NCI-H345 (cell line): ENCODE results near the gene SPATA32.
A peak's percentile ranks its signal among the peaks of the same experiment; 100 is the strongest.
"Not testable (repeated sequence)": the region's sequence is repeated elsewhere in the genome, so short reads cannot be mapped to it uniquely, and the experiment has no call there.

ENCODE experiments used
- DNase-seq: peaks from one replicate; lab custom pipeline; 2025; lab: John Stamatoyannopoulos, UW

The SPATA32 gene

DNA sequence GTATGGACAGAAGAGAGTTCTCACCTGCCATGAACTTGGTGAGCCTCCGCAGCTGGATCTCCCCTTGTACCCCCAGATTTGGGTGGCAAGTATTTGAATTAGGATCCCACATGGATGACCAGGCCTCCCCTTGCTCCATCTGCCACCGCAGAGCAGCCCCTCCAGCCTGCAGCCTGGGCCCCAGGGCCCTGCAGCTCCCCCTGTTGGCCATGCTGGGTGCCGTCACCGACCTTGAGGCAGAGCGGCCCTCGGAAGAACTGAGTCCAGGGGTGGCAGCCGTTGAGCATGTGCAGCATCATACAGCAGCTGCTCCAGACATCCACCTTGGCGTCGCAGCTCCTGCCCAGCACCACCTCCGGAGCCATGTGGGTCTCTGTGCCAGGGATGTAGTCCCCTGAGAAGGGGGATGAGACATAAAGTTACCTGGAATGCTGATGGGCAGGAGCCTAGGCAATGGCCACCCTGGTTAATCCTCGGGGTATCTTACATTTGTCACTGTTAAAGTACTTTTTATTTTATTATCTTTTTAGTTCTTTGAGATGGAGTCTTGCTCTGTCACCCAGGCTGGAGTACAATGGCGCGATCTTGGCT lies 9.0 kb upstream of the SPATA32 start:
- DNase-seq, result no peak

DNA sequence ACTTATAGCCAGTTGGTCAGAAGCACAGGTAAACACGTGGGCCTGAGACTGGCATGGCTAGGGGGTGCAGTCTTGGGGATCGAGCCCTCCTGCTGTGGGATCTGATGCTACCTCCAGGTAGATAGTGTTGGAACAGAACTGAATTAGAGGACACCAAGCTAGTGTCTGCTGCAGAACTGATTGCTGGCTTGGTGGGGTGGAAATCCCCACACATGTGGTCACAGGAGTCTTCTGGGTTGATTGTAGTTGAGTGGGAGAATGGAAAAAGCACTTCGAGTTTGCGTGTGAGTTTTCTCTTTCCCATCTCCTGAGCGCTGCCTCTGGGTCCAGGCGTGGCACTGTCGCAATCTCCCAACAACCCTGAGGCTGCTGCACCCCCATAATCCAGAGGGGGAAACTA lies 8.0 kb upstream of the SPATA32 start:
- no peak for DNase-seq

DNA sequence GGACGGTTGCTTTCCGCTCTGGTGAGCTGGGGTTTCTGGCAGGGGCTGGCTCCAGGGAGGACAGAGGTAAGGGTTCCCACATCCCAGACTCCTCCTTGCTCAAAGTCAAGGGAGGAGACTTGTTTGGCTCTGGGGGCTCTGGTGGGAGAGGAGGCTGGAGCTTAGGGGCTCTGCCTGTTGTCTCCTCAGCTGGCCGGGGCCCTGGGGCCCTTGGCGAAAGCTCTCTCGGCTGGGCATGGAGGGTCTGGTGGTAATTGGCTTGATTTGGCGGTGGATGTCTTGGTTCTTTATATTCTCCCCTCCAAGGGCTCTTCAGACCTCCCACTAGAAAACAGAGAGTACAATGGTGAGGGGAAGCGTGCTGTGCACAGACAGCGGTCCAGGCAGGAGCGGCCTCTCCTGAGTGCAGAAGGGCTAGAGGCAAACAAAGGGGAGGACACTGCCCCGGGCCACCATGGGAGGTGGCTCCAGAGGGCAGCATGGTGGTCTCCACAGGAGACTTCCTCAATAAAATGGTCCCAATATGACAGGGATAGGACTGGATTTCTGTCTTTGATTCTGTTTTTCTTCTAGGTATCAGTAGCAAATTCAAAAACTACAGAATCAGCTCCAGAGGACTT lies 5.7 kb upstream of the SPATA32 start:
- no peak for DNase-seq

DNA sequence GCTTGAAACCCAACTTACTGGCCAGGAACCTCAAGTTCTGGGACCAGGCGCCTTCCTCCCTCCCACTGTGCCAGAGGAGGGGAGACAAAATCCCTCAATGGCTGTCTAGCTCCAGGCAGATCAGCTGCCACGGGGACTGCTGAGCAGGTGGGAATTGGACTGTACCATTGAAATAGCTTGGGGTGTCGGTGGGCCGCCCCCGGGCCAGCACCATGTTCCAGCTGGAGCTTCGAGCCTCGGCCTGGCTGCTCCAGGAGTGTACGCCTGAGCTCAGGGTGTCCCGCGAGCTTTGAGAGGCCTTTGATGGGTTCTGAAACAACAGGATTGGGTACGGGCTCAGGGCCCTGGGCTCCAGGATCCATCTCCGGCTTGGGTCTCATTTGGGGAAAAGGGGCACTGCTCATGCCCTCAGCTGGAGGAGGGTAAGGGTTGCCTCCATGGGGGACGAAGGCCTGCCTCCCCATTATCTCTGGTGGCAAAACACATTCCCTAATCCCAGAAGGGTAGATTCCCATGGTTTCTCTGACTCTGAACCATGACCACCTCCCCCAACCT lies 4.6 kb upstream of the SPATA32 start:
- DNase-seq, result no peak

DNA sequence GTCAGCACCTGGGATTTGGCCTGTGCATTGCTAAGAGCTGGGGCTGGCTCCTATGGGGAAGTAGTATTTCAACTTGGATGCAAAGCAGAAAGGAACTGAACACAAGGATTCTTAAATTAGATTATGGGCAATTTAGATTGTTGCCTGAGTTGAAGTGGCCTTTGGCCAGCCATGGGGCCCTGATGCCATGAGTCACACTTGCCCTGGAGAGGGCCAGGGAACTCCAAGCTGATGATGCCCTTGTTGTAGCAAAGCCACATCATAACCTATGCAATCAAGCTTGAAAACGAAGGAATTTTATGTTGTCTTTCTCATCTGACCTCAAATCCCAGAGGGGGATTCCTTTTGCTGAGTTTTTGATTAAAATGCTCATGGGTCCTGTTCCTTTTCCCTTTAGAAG lies 3.9 kb upstream of the SPATA32 start:
- no peak for DNase-seq

DNA sequence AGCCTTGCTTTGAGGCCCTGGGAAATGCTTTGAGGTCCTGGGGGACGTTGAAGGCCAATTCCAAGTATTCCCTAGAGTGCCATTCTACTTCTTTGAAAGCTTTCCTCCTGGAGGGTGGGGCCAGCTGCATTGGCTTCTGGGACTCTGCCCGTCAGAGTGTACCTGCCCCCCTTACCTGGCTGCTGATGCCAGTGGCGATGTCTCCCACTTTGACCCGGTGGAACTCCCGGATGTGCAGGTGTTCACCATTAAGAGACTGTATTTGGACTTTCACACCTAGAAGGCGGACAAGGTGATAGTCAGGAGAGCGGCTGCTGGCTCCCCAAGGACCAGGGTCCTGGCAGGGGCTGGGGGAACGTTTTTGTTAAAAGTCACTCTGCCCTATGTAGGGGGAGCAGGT lies 3.1 kb upstream of the SPATA32 start:
- DNase-seq, result no peak

DNA sequence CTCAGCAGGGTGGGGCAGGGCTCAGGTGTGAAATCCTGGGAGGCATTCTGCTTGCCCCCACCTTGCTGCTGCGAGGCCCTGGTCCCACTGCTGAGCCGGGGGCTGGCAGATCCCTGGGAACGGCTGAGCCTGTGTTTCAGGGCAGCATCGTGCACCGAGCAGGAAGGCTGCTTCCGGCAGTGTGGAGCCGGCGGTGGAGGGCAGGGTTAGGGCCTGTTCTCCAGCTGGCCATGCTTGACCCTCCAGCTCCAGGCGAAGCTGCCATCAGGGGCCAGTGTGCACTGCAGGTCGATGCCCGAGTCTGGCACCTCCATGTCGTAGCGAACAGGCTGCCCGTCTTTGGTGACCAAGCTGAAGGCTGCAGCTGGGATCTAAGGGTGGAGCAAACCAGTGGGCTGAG lies 2.5 kb upstream of the SPATA32 start:
- DNase-seq, result no peak

DNA sequence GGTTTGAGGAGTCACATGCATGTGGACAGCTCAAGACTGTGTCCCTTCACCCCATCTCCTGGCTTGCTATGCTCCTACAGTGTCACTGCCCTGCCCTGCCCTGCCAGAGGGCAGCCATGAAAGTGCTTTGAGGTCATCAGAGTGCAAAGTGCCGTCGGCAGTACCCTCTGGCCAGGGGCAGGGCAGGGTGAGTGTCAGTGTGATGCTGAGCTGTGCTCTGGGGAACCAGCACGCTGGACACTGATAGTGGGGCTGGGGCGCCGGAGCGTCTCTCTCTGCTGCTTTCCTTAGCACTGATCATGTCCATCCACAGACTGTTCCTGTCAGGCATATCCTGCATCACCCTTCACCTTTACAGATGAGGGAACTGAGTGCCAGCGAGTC lies 1.6 kb upstream of the SPATA32 start:
- no peak for DNase-seq

DNA sequence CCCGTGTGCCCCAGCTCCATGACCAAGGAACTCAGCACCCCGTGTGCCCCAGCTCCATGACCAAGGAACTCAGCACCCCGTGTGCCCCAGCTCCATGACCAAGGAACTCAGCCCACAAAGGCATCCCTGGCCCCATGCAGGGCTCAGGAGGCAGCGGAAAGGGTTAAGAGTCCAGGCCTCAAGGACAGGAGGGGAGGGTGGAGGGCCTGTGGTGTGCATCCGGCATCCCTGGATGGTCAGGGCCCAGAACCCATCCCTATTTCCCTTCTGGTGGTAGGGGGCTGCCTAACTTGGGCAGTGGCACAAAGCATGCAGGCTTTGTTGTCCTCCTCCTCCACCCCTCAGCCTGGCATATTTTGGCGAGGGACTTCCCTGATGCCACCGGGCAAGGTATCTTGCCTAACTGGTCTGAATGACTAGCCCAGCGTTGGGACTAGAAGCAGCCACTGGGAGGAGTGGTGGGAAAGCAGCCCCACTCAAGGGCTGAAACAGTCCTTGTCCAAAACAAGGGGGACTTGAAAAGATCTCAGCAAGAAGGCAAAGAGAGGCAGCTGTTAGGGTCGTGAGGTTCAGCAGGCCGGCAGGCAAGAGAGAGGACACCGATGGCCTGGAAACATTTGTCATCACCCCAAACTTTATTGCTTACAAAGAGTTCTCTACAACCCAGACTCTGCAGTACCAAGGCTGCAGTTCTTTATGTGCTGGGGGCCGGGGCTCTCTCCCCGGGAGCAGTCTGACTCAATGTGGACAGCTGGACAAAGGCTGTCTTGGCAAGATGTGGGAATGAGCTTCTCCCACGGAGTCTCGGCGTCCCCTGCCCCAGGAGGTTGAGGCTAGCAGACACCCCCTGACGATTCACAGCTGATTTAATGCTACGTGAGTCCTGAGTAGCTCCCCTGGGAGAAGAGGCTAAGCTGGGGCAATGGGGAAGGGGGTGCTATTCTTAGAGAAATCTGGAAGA lies 902 bp upstream of the SPATA32 start:
- no peak for DNase-seq

DNA sequence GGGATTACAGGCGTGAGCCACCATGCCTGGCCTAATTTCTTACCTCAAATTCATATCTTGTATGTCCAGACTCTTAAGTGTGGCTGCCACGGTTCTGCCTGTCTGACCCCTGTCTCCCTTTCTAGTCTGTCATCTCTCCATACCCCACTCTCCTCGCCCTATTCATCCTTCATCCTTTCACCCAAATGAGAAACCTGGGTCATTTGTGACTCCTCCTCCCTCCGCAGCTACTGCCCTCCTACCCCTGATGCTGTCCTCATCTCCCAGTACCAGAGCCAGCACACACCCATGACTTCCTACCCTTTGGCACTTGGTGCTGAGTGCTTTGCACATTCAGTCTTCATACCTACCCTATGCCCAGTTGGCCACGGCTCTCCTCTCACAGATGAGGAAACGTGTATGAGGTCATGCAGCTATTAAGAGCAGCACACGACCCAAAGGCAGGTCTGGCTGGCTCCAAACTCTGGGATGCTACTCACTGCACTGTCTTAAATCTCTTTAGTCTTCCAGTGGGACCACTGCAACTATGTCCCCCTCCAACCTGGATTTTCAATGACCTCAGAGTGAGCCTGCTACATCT lies 1.6 kb downstream of the SPATA32 start:
- DNase-seq, result no peak

DNA sequence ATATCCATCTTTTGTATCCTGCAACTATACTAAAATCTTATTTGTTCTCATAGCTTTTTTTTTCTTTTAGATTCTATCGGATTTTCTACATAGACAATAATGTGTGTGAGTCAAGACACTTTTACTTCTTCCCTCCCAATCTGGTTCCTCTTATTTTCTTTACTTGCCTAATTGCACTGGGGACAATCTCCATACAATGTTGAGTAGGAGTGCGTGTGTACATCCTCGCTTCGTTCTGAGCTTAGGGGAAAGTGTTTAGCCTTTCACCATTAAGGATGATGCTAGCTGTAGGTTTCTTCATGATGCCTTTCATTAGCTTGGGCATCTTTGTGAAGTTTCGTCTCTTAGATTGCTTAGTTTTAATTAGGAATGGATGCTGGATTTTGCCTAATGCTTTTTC lies 2.9 kb downstream of the SPATA32 start:
- no peak for DNase-seq

DNA sequence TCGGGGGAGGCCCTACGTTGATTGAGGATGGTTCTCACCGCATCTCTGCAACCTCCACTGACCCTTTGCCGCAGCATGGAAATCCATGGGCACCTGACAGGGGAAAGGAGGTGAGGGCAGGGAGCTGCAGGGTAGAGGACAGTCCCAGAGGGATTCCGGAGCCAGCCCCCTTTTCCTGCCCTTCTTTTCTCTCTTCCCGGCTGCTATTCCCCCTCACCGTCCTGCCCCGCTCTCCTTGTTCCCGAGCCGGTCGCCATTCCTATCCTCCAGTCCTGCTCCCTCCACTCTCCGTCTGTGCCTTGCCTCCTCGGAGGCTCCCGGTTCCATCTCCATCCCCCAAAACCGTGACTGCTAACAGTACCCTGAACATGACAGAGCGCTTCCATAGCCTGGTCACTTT lies 4.8 kb downstream of the SPATA32 start:
- no peak for DNase-seq

DNA sequence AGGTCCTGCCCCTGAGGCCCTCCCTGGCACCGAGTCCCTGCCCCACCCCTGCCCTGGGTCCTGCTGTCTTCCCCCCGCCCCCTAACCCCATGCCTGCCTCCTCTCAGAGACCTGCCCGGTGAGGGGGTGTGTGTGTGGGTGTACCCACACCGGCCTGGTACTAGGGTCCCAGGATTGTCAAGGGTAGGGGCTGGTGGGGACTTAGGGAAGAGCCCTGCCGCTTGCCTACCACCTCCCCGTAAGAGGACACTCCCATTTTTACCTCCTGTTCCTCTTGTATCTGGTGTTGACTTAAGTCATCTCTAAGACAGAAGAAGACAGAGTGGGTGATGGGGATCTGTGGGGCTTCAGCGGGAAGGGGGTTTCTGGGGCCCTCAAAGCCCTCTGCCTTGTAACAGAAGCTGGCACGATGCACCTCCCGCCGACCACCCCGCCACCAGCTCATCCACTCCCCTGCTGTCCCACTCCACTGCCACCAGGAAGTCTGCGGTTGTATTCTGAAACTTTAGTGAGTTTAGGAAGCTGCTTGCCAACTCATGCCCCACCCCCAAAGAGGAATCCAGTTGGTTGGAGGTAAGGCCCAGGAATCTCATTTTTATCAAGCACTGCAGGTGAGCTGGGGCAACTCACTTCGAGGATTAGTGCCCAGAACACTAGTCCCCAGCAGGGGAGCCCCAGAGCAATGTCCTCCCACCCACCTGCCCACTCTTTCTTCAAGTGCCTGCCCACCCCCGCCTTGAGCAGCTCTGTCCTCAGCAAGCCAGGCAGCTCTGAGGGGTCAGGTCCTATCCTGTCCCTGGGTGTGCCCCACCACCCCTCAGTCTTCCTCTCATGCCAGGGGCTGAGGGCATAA lies 5.6 kb downstream of the SPATA32 start:
- no peak for DNase-seq

DNA sequence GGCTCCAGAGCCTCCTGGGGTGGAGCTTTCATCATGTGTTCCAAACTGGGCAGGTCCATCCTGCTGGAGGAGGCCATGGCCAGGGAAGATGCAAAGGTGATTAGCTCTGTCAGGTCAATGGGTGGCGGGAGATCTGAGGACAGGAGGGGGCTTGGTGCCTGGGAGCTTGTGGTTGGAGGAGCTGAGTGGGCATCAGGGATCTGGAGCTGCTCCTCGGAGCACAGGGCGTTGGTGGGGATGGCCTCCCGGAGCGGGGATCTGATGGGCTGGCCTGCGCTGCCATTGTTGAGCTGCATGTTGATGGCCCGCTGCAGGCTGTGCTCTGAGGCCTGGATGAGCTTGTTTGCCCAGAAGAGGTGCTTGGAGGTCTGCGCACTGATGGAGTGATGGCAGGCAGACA lies 6.5 kb downstream of the SPATA32 start:
- no peak for DNase-seq

DNA sequence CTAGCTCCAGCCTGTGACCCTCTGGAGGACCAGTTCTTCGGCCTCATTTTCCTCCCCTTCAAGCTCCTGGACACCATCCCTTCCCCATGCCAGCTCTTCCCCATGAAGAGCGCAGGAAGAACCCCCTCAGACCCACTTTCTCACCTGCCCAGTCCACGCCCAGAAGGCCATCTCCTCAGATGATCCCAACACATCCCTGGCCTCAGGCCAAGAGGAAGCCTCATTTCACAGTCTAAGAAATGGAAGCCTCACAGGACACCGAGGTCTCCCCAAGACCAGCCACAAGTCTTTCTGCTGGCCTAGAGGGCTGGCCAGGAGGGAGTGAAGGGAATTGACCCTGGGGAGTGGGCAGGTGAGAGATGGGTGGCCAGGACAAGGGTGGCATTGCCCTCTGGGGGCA lies 8.0 kb downstream of the SPATA32 start:
- no peak for DNase-seq

DNA sequence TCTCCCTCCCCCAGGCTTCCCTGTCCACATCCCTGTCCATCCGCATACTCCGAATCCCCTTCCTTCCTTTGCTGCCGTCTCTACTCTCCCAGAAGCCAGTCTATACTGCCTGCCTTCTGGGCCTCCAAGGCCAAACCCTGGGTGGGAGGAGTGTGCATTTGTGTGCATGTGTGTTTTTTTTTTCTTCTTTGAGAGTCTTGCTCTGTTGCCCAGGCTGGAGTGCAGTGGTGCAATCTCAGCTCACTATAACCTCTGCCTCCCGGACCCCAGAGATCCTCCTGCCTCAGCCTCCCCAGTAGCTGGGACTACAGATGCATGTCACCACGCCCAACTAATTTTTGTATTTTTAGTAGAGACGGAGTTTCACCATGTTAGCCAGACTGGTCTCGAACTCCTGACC lies 8.7 kb downstream of the SPATA32 start:
- DNase-seq, result not testable (repeated sequence)

DNA sequence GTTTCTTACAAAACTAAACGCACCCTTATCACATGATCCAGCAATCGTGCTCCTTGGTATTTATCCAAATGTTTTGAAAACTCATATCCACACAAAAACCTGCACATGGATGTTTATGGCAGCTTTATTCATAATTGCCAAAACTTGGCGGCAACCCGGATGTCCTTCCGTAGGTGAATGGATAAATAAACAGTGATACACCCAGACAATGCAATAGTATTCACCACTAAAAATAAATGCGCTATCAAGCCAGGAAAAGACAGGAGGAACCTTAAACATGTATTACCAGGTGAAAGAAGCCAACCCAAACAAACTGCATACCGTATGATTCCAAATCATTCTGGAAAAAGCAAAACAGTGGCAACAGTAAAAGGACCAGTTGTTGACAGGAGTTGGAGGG lies 10.0 kb downstream of the SPATA32 start:
- no peak for DNase-seq

DNA sequence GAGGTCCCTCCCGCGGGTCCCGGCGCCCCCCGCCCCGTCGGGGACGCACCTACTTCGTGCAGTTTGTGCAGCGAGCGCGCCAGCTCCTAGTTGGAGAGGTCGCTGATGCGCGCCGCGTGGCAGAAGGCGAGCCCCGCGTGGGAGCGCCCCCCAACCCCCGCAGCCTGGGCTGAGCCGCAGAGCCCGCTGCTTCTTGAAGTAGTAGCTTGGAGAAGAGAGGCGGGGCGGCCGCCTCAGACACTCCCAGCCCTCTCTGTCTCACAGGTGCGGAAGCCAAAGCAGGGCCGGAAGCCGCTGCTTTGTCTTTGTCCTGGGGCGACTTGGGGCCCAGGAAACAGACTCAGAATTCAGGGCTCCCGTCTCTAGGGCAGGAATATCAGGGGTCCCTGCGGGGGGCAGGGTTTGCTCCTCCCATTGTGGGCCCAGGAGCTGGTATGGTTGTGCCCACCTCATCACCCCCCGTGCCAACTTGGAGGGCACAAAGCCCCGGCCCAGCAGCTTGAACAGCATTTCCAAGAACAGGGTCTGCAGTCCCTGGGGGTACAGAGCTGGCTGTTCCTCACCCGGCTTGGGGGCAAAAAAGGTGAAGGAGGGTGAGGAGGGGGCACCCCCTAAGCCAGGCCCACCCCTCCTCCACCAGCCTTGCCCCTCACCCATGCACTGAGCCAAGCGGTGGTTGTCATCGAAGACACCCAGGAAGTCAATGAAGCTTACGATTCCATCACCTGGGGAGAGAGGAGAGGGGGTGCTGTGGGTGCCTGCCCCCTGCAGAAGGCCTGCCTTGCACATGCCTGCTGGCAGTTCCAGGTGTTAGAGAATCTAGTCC lies 13.5 kb downstream of the SPATA32 start:
- DNase-seq, result peak; percentile 59

DNA sequence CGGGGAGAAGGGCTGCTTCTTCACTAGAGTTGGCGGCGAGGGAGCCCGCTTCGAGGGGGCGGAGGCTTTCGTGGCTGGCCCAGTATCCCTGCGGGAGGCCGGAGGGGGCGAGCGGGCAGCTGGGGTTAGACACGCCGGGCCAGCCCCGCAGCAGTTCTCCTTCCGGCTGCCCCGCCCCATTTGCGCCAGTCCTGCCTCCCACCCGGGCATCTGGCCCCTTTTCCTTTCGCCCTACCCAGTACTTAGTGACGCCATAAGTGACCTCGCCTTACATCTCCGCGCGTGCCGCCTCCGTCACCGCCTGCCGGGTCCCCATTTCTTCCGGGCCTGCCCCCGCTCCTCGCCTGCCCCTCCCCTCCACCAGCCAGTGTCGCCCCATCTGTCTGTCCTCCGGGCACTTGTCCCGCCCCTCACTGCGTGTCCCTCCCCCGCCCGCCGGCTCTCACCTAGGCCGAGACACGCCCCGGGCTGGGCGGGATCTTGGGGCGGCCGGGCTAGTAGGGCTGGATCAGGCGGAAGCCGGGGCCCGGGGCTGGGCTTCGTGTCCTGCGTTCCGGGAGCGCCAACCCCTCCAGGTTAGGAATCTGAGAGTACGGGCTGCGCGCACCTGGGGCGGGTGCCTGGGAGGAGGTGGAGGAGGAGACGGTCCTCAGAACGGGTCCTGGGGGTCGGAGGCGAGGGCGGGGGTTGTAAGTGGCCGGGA lies 14.3 kb downstream of the SPATA32 start:
- peak; percentile 98 for DNase-seq

DNA sequence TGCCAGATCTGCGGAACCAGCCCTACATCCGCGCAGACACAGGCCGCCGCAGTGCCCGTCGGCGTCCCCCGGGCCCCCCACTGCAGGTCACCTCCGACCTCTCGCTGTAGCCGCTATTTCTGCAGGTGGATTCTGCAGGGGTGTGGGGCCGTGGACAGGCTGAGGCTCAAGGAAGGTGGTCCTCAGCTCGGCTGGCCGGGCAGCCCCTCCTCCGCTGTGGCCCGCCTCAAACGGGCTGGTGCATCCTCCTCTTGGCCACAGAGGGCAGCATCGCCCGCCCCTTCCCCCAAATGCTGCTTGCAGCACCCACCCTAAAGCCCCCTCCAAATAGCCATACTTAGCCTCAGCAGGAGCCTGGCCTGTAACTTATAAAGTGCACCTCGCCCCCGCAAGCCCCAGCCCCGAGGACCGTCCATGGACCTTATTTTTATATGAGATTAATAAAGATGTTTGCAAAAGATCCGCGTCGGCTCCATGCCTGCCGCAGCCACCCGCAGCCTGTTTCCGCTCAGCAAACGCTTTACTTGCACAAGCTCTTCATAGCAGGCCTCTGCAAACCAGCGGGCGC lies 14.9 kb downstream of the SPATA32 start:
- DNase-seq, result peak; percentile 67
